Choroid plexus epithelial cell (primary cell): ENCODE data around the gene UGCG.

Experiments used
- DNase-seq: peaks from one replicate; pipeline ENCODE4 v3.0.0-alpha.2; 2010; ENCODE audit warnings: low read depth
- H3K4me3 ChIP-seq: 2 replicates; pipeline ENCODE4 v1.5.1; 2011; ENCODE audit warnings: low read depth, mild to moderate bottlenecking, control low read depth, low read length, moderate library complexity
- CTCF ChIP-seq: conservative IDR thresholded peaks from 2 replicates; pipeline ENCODE4 v1.5.1; 2011; ENCODE audit warnings: low read depth, mild to moderate bottlenecking, control low read depth, inconsistent platforms, low read length, moderate library complexity

The UGCG gene

GRCh38 chr9:111860443-111860842 lies 36.2 kb upstream of the UGCG start:
- H3K4me3 ChIP-seq: no peak overlapping the region
- no peak for DNase-seq
- no peak for TF ChIP-seq CTCF

- no peak for DNase-seq
- TF ChIP-seq CTCF: no peak
- no peak overlapping the region for H3K4me3 ChIP-seq
Observed at GRCh38 chr9:111863636-111864035, 33.0 kb upstream of the UGCG start.

GRCh38 chr9:111866976-111867375 lies 29.6 kb upstream of the UGCG start:
- peak; percentile 92 for DNase-seq
- no peak overlapping the region for H3K4me3 ChIP-seq
- no peak for TF ChIP-seq CTCF

- no peak for TF ChIP-seq CTCF
- H3K4me3 ChIP-seq: no peak overlapping the region
- no peak for DNase-seq
Observed at GRCh38 chr9:111868475-111868874, 28.1 kb upstream of the UGCG start.

- no peak overlapping the region for H3K4me3 ChIP-seq
- DNase-seq: no peak
- no peak for TF ChIP-seq CTCF
Observed at GRCh38 chr9:111870774-111871498, 25.7 kb upstream of the UGCG start.

- TF ChIP-seq CTCF: no peak
- H3K4me3 ChIP-seq: no peak overlapping the region
- no peak for DNase-seq
Observed at GRCh38 chr9:111871499-111871855, 25.1 kb upstream of the UGCG start.

- no peak for DNase-seq
- H3K4me3 ChIP-seq: no peak overlapping the region
- no peak for TF ChIP-seq CTCF
Observed at GRCh38 chr9:111872886-111873285, 23.7 kb upstream of the UGCG start.
